Activated CD4-positive, CD25-positive, alpha-beta regulatory T cell treated with anti-CD3 and anti-CD28 coated beads, Interleukin-2, amount 50 U/mL, for 72 hours (primary cell): ENCODE data around the gene TIMP2.
"Not testable (repeated sequence)": the region's sequence is repeated elsewhere in the genome, so short reads cannot be mapped to it uniquely, and the experiment has no call there.

Source experiments
- DNase-seq: peaks from one replicate; pipeline ENCODE4 v3.0.0; 2021

Gene TIMP2

GRCh38 chr17:78953356-78954350 lies 28.5 kb upstream of the TIMP2 start:
- no peak for DNase-seq

GRCh38 chr17:78952706-78953105 lies 27.5 kb upstream of the TIMP2 start:
- DNase-seq = no peak

- DNase-seq = no peak
Measured at GRCh38 chr17:78951967-78952551, 26.9 kb upstream of the TIMP2 start.

- no peak for DNase-seq
Measured at GRCh38 chr17:78950870-78951269, 25.7 kb upstream of the TIMP2 start.

- no peak for DNase-seq
Measured at GRCh38 chr17:78947235-78948149, 22.3 kb upstream of the TIMP2 start.

GRCh38 chr17:78946631-78947030 lies 21.4 kb upstream of the TIMP2 start:
- DNase-seq = no peak

GRCh38 chr17:78946131-78946530 lies 20.9 kb upstream of the TIMP2 start:
- no peak for DNase-seq

- DNase-seq = not testable (repeated sequence)
Measured at GRCh38 chr17:78945455-78945854, 20.3 kb upstream of the TIMP2 start.

- no peak for DNase-seq
Measured at GRCh38 chr17:78944956-78945355, 19.8 kb upstream of the TIMP2 start.

- no peak for DNase-seq
Measured at GRCh38 chr17:78944026-78944425, 18.8 kb upstream of the TIMP2 start.

GRCh38 chr17:78940708-78941107 lies 15.5 kb upstream of the TIMP2 start:
- no peak for DNase-seq

GRCh38 chr17:78940258-78940657 lies 15.1 kb upstream of the TIMP2 start:
- DNase-seq = no peak

GRCh38 chr17:78939615-78940014 lies 14.4 kb upstream of the TIMP2 start:
- no peak for DNase-seq

GRCh38 chr17:78937561-78937960 lies 12.4 kb upstream of the TIMP2 start:
- DNase-seq = no peak

GRCh38 chr17:78935419-78936323 lies 10.5 kb upstream of the TIMP2 start:
- no peak for DNase-seq

GRCh38 chr17:78934681-78935418 lies 9.7 kb upstream of the TIMP2 start:
- DNase-seq = no peak

GRCh38 chr17:78933959-78934568 lies 8.9 kb upstream of the TIMP2 start:
- DNase-seq = no peak

GRCh38 chr17:78933025-78933958 lies 8.1 kb upstream of the TIMP2 start:
- DNase-seq = no peak

- DNase-seq = no peak
Measured at GRCh38 chr17:78929908-78930775, 5.0 kb upstream of the TIMP2 start.
